GDM1 (cell line): ENCODE results near the gene CCDC97.
"Not testable (repeated sequence)": the region's sequence is repeated elsewhere in the genome, so short reads cannot be mapped to it uniquely, and the experiment has no call there.

Source experiments
- DNase-seq: peaks from one replicate; lab custom pipeline; 2025; lab: John Stamatoyannopoulos, UW

The CCDC97 gene

DNA sequence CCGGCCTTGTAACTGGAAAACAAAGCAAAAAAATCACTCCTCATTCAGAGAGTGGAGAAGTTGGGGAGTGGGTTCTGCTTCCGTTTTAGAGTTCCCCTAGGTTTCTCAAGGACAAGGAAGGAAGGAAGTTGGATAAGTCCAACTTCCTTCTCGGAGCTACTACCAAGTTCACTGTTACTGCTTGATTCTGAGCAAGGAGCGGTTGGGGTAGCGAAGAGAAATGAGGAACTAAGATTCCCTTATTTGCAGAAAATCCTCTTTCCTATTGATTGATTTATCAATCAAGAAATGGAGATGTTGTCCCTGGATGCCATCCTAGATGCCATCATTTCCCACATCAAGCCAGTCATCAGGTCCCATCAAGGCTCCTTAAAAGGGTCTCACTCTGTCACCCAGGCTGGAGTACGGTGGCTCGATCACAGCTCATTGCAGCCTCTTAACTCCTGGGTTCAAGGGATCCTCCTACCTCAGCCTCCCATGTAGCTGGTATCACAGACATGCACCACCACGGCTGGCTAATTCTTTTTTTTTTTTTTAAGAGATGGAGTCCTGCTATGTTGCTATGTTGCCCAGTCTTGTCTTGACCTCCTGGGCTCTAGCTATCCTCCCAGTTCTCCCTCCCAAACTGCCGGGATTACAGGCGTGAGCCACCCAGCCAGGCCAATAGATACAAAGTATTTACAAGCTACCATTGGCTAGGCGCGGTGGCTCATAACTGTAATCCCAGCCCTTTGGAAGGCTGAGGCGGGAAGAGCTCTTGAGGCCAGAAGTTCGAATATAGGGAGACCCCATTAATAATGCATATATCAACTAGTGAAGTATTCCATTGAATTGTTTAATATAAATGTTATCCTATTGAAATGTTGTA lies 54.8 kb downstream of the CCDC97 start:
- no peak for DNase-seq

DNA sequence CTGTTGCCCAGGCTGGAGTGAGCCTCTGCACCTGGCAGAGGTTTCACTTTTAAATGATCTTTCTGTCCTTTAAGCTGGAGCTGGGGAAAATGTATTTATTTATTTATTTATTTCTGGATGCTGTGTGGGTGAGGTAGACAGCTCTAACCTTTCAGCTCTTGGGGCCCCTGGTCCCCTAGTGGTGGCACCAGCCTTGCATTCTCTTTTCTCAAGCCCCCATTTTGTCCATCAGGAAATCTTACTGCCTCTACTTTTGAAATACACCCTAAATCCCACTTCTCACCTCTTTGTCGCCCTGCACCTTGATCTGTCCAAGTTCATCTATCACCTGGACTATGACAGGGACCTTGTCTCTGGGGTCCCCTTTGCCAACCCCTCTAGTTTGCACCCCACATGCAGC lies 56.1 kb downstream of the CCDC97 start:
- DNase-seq: no peak

DNA sequence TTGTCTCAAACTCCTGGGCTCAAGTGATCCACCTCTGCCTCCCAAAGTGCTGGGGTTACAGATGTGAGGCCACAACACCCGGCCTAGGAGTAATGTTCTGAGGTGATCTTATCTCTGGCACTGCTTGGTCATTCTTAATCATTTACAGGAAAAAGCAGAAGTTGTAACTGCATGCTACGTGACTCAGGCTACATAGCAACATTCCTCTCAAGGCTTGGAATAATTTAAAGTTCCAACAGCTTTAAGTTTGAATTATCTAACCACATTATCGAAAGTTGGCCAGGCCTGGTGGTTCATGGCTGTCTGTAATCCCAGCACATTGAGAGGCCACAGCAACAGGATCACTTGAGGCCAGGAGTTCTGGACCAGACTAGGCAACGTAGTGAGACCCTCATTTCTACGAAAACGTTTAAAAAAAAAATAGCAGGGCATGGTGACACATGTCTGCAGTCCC lies 57.9 kb downstream of the CCDC97 start:
- peak; percentile 35 for DNase-seq

- DNase-seq: no peak
These were observed 59.8 kb downstream of the CCDC97 start for GRCh38 chr19:41369769-41370168.

- not testable (repeated sequence) for DNase-seq
These were observed 61.1 kb downstream of the CCDC97 start for GRCh38 chr19:41371119-41371518.

GRCh38 chr19:41371541-41371940 lies 61.6 kb downstream of the CCDC97 start:
- no peak for DNase-seq

DNA sequence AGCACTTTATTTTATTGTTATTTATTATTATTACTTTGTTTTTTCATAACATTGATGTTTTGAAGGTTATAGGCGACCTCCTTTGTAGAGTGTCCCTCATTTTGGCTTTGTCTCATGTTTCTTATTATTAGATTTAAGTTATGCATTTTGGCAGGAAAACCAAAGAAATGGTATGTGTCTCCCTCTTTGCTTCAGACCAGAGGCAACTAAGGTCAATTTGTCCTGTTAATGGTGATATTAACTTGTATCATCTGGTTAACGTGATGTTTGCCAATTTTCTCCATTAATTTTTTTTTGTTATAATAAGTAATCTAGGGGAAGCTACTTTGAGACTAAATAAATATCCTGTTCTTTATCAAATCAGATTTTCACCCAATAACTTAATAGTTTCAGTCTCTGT lies 62.5 kb downstream of the CCDC97 start:
- DNase-seq: no peak

GRCh38 chr19:41373993-41374392 lies 64.0 kb downstream of the CCDC97 start:
- DNase-seq: no peak
